GM12891 (cell line): ENCODE results near the gene ADORA2B.

Source experiments
- PAX5 ChIP-seq: IDR thresholded peaks from 2 replicates; pipeline ENCODE4 v1.6.1; 2011; ENCODE audit warnings: low read length, moderate library complexity, mild to moderate bottlenecking; ENCODE audit not compliant: insufficient read depth, severe bottlenecking
- POLR2A ChIP-seq: IDR thresholded peaks from 2 replicates; pipeline ENCODE4 v1.6.1; 2011; ENCODE audit warnings: low read depth, low read length, control low read depth
- POLR2AphosphoS5 ChIP-seq: IDR thresholded peaks from 2 replicates; pipeline ENCODE4 v1.6.1; 2011; ENCODE audit warnings: low read depth, low read length, control low read depth
- POU2F2 ChIP-seq: IDR thresholded peaks from 2 replicates; pipeline ENCODE4 v1.6.1; 2011; ENCODE audit warnings: low read depth, mild to moderate bottlenecking, control low read depth, low read length, moderate library complexity
- SPI1 ChIP-seq: IDR thresholded peaks from 2 replicates; pipeline ENCODE4 v1.6.1; 2011; ENCODE audit warnings: low read depth, low read length, control low read depth
- TAF1 ChIP-seq: IDR thresholded peaks from 2 replicates; pipeline ENCODE4 v1.6.1; 2011; ENCODE audit warnings: low read depth, low read length, control low read depth

DNA sequence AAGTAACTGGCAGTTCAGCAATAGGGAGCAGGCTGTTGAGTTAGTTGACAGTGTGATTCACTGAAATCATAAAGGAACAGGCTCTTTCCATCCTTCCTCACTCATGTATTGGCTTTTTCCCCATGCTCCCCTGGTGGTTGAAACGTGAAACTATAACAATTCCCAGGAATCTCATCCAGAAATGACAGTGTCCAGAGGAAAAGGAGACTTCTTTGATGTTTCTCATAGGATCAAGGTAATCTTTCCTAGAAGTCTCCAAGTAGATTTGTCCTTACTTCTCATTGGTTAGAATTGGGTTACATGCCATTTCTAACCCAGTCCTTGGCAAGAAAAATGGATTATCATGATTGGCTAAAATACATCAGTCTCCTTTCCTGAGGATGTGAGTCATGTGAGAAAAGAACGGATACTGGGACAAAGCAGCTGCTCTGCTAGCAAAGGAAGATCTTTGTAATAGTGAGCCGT is 69.0 kb downstream of the ADORA2B start:
- TF ChIP-seq POLR2A (no peak), POLR2AphosphoS5 (no peak), TAF1 (no peak), POU2F2 (no peak), PAX5 (no peak), SPI1 (no peak)
